NCI-H187 treated with DMSO at 0.1 percent for 48 hours (cell line): Measurements from ENCODE around the gene MCF2L.

Experiments used
- DNase-seq: peaks from one replicate; lab custom pipeline; 2025; lab: John Stamatoyannopoulos, UW

MCF2L gene

GRCh38 chr13:113148940-113149503, 180.0 kb downstream of the MCF2L start:
- no peak for DNase-seq
